HG03432 (cell line): ENCODE data around the gene ALPP.
"Not testable (repeated sequence)": the region's sequence is repeated elsewhere in the genome, so short reads cannot be mapped to it uniquely, and the experiment has no call there.

ENCODE experiments used
- ATAC-seq: cut with Tn5 transposase; IDR thresholded peaks from one replicate; pipeline ENCODE4 v1.9.1; 2021; ENCODE audit warnings: mild to moderate bottlenecking, moderate library complexity; ENCODE audit not compliant: unreplicated experiment

The ALPP gene

DNA sequence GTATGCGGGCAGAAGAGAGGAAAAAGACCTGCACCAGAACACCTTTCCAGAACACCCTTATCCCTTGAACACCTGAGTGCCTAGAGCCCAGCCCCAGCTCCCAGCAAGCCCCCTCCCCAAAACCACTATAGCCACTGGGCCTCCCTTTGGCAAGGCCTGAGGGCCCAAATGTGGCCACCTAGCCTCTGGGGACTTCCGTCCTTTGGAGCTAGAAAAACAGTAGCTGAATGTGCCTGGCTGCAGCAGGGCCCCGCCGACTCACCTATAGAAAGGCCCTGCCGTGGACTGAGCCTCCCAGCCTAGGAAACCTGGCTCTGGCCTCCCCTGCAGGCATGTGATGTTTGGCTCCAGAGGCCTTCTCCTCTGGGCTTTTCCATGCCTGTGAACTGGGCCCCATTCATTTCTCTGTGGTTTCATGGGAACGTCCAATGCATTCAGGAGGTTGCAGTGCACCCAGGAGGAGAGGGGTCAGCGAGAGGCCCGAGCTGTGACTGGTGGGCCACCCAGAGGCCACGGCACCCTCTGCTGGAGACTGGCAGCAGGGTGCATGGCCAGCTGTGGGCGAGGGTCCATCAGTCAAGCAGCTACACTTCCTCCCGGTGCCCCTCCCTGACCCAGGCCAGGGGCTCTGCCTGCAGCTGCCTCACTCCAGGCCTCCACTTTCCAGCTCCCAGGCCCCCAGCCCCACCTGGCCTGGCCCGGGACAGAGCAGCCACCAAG is 15.3 kb upstream of the ALPP start:
- not testable (repeated sequence) for ATAC-seq

DNA sequence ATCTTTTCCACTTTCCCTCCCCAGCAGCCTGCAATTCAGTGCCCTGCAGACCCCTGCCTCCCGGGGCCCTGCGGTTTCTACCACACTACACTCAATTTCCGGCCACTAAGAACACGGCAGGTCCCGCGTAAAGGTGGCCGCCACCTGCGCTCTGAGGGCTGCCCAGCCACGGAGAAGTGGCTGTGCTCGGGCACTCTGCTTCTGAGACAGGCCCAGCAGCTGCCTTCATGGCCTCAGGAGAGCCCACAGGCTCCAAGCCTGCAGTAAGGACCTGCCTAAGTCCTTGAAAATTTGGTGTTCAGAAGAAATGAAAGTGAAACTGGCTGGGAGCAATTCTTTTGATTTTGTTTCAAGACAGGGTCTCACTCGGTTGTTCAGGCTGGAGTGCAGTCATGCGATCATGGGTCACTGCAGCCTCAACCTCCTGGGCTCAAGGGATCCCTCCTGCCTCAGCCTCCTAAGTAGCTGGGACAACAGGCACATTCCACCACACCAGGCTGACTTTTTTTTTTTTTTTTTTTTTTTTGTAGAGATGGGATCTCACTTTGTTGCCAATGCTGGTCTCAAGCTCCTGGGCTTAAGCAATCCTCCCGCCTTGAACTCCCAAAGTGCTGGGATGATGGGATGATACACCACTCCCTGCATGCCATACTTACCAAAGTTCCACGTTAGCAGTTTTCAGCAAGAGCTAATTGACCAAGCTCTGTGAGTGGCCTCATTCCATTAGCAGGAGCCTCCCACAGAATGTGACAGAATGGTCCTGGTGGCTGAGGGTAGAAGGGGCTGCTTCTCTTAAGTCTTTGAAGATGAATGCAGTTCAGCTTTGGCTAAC is 14.6 kb upstream of the ALPP start:
- ATAC-seq = no peak

DNA sequence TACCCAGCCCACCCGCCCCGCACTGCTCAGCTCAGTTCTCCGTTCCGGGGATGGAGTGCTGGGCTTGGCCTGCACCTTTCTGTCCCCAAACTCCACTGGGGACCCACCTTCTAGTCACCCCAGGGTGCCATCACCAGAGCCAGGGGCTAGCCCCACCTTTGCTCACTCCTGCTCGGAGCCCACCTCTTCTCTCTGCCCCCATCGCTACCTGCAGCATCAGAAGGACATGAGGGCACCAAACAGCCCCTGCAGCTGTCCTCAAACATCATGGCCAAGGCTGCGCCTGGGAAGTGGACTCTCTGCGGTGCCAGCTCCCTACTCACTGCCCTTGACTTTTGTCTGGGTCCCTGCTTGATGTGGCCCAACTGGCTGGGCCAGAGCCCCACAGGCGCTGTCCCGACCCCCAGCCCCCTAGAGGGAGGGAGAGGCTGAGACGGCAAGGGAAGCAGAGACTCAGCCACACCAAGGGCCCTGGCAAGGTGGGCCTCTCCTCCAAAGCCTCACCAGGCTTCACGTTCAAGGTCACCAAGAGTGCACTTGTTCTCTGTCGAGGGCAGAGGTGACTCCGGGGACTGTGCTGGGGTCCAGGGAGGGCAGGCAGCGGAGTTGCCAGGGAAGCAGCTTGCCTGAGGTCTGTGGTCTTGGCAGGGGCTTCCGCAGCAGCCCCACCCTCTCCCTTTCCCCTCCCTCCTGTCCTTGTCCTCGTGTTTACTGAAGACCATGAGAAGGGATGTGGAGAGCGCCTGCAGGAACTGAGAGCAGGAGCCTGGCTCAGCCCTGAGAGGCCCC is 13.6 kb upstream of the ALPP start:
- not testable (repeated sequence) for ATAC-seq

DNA sequence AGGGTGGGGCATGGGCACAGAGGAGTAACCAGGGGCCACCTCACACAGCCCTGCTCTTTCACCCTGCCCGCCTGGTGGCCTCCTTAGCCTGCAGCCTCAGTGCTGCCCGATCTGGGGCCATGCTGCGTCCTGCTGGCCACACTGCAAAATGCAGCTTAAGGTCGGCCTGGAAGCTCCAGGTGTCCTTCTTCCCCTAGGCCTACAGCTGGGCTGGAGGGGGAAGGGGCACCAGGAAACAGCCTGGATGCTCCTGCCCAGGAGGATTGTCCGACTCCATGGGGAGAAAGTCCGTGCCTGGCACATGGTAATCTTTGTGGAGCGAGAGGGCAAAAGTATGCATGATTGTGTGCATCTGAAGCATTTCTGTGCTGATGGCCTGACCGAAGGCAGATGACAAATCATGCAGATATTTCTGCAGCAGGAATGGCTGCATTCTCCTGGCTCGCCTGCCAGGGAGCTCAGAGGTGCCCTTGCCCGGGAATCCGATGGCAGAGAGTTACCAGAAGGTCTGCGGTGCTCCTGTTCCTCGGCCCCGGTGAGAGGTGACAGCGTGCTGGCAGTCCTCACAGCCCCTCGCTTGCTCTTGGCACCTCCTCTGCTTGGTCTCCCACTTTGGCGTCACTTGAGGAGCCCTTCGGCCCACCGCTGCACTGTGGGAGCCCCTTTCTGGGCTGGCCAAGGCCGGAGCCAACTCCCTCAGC is 12.8 kb upstream of the ALPP start:
- no peak for ATAC-seq

DNA sequence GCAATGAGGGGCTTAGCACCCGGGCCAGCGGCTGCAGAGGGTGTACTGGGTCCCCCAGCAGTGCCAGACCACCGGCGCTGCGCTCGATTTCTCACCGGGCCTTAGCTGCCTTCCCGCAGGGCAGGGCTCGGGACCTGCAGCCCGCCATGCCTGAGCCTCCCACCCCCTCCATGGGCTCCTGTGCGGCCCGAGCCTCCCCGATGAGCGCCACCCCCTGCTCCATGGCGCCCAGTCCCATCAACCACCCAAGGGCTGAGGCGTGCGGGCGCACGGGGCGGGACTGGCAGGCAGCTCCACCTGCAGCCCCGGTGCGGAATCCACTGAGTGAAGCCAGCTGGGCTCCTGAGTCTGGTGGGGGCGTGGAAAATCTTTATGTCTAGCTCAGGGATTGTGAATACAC is 12.1 kb upstream of the ALPP start:
- not testable (repeated sequence) for ATAC-seq

DNA sequence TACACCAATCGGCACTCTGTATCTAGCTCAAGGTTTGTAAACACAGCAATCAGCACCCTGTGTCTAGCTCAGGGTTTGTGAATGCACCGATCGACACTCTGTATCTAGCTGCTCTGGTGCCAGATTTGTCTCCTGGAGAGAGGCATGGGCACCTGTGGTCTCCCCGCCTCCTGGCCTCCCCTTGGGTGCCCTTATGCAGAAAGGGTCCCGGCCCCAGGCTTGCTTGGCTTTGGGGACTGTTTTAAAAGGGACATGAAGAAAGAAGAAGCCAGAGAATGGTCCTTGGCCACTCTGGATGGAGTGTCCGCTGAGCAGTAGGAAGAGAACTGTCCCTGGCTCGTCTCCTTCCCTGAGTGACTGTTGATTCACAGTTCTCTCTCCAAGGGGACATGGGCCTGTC is 11.5 kb upstream of the ALPP start:
- ATAC-seq = no peak

DNA sequence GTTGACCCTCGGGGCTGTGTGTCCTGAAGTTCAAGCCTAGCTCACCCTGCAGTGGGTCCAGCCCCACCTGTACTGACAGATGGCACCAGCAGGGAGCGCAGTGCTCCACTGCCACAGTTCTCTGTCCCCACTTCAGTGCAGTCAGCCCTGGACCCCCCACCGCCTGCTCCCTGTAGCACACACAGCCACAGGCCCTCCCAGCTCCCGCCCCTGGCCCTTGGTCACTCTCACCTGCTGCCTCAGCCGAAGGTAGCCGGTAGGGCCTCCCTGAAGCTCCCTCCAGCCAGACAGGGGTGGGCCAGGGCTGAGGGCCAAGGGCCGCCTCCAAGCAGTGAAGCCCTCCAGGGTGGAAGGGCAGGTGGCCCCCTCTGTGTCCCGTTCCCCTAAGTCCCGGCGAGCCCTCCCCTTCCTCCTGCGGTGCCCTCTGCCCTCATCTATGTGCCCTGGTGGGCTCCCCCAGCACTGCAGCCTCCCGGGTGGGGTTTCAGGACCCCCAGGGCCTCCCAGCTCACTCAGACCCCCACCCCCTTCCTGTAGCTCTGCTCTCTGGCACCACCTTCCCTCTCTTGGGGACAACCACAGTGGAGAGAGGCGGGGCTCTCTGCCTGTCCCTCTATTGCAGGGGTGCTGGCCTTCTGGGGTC is 10.8 kb upstream of the ALPP start:
- no peak for ATAC-seq

DNA sequence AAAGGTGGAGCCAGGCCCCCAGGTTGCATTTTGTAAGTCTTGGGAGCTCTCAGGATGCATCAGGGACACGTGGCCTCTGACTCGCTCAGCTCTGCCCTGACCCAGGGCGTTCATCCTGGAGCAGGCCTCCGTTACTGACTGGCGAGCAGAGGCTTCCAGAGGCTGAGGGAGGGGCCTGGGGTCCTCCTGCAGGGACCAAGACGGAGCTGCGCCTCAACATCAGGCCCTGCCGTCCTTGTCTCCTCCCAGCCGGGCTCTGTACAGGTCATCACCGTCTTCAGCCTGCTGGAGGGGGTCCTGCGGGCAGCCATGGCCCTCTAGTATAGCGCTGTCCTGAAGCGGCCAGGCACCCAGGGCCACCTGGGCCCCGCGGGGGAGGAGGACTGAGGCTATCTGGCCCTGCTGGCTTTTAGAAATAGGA is 10.2 kb upstream of the ALPP start:
- ATAC-seq = no peak

DNA sequence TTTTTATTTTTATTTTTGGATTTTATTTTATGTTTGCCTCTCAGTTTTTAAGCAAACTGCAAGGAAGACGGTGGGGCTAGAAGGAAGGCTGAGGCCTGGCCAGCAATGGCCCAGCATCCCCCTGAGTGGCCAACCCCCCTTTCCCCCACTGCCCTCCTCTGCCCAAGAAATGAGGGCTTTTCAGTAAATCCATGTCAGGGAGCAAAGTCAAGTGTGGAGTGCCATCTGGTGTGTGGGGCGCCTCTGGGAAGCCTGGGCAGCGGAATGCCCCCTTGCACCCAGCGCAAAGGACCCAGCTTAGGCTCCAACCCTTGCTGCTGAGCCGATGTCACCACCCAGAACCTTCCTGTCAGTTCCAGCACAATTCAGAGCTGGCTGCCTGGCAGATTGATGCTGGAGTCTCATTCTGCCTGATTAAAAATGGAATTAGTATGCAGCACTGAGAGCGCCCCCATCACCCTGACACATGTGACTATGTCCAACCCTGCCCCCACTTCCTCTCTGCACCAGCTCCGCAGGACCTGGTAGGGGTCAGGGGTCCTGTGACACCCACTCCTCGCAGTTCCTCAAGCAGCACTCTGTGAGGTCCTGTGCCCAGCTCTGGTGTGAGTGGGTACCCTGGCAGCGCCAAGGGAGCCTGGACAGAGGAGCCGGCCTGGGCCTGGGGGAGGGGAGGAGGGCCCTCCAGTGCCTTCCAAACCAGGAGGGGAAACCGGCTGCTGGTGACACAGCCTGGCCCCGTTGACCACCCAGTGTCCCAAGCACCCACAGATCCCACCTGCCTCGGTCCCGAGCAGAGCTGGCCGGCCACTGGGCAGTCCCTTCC is 9.2 kb upstream of the ALPP start:
- no peak for ATAC-seq

DNA sequence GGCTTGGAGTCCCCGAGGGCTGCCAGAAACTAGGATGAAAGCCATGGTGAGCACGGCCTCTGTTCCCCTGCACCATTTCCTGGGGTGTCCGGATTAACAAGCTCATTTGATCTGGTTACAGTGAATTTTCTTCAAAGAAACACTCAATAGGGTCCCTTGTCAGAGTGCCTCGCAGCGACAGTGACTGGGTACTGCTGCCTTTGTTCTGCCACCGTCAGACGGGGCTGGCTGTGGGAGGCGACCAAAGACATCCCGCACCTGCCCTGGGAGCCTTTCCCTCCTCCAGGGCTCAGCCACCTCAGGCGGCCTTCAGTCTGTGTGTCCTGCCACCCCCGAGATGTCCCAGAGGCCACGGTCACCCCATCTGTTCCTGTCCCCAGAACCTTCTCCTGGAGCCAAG is 8.5 kb upstream of the ALPP start:
- ATAC-seq = not testable (repeated sequence)

DNA sequence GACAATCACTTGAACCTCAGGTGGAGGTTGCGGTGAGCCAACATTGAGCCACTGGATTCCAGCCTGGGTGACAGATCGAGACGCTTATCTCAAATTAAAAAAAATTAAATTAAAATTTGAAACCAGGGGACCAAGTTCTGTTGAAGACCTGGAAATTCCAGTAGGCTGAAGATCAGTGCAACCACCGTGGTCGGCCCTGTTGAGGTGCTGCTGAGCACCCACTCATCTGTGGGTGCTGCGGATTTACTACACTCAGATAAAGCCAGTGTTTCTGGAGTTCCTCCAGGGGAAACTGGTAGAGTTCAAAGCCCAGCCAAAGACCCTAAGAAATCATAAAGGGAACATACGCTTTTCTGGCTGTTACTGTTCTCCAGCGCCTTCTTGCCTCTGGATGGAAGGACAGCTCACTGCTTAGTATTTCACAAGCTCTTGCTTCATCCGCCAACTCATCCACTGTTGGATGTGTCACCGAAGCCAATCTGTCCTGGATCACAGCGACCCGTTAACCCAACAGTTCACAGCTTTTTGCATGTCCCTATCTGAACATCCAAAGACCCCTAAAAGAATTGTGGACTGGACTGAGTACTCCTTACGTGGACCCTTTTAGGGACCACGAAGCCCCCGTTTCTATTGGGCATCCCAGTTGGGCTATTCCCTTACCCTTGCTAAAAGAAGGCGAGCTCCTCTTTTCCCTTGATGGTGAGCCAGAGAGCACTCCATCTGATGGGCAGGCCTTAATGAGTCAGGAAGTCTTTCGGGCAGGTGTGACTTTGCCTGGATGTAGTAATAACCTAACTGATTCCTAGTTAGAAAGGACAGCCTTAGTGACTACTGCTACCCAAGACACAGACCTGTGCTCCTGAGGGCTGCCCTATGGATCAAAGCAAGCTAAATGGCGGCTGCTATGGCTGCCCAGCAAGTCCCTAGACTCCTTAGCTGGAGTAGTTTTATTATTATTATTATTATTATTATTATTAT is 6.0 kb upstream of the ALPP start:
- ATAC-seq = no peak

DNA sequence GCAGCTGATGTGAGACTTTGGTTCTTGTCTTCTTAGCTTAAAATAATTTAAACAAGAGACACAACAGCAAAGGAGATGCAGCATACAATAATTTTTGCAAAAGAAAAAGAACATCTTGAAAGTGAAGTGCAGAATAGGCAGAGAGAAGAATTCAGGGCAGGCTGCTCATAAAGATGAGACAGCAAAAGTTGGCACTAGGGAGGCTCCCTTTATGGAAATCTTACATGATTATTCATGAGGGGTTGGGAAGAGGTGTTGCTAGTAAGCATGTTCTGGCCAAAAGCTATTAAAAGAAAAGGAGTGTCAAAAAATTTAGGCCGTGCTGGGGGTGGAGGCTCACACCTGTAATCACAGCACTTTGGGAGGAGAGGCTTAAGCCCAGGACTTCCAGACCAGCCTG is 4.2 kb upstream of the ALPP start:
- no peak for ATAC-seq

DNA sequence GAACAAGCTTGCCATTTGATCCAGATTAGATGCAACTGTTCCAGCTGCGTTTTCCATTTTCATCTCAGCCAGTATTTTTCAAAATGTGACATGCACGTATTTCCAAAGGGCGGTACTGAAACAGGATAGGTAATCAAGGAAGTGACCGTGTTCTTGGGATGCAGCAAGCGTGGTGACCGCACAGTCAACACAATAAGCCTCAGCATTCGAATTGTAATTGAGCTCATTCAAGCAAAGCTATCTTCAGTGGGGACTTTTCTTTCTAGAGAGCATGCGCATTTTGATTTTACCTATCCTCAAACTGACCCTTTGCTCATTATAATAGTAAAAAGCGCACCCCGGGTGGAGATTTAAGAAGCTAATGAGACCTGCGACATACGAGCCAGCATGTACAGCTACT is 3.4 kb upstream of the ALPP start:
- ATAC-seq = no peak

DNA sequence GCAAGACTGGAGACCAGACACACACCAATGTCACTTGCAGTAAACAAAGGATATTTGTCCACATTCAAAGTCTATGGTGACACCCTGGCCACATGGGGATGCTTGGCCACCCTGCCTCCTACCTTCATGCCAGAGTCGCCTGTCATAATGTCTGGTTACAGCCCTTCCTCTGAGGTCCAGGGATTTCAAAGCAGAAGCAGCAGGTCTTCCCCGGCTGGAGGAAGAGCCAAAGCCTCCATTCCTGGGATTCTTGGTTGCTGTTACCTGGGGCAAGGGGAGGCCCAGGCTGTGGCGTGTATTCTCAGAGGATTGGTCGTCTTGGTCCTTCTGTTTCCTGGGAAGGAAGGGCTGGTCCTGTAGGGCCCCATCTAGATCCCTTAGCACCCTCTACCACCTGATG is 2.3 kb upstream of the ALPP start:
- ATAC-seq = no peak

DNA sequence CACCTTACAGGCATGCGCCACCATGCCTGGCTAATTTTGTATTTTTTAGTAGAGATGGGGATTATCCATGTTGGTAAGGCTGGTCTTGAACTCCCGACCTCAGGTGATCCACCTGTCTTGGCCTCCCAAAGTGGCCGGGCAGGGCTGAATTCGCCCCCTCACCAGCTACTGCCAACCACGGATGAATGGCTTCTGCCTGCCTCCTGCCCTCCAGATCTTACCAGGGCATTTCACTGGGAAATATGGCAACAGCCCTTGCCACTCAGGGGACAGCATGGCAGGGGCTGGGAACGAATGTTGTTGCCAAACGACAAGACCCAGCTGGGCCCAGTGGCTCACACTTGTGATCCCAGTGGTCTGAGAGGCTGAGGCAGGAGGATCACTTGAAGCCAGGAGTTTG is 1.8 kb upstream of the ALPP start:
- ATAC-seq = no peak

DNA sequence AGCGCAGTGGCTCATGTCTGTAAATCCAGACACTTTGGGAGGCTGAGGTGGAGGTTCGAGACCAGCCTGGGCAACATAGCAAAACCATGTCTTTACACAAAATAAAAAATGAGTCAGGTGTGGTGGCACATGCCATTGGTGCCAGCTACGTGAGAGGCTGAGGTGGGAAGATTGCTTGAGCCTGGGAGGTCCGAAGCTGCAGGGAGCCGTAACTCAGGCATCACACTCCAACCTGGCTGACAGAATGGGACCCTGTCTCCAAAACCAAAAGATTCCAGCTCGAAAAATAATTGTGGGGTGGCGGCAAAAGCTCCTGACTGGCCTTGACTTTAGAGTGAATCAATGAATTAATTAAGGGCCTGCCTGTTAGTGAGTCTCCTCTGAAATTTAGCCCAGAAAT is 1.2 kb upstream of the ALPP start:
- ATAC-seq = no peak

DNA sequence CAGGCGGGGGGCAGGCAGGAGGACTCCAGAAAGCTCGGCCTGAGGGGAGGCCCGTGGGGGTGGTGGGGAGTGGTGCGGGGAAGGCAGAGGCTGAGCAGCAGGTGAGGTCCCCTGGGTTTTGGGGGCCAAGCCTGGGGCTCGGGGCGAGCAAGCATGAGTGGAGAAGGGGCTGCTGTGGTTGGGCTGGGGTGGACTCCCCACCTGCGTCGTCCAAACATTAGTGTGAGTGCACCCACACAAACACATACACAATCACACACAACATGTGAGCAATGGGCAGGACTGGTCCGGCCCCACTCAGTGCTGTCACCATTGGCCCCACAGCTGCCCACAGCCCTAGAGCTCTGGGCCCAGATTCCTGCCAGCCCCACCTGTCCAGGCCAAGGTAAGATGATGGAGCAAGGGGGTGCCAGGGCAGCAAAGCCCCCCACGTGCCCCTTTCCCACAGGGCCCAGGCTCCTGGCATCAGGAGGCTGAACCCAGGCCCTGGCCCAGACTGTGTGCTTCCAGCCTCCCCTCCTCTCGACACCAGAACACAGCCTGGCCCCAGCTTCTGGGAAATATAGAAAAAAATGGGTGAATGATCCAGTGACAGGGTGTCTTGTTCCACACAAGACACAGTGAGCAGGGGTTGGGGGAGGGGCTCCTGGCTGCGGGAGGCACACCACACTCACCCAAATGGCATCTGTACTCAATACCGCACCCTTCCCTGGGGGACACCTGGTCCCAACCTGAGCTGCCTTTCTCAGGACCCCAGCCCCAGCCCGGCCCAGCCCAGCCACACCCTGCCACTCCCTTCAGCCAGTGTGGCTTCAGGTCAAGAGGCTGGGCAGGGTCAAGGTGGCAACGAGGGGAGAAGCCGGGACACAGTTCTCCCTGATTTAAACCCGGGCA is 463 bp upstream of the ALPP start:
- ATAC-seq = no peak
